Spleen (tissue), 7 donors: ENCODE measurements around the gene CHCHD3.

ENCODE experiments used
- CTCF ChIP-seq, 11 experiments: fragments of 200-600 bp in 7 of 11; fragments of 450-650 bp in 4 of 11; sonication (generic) in 4 of 11; IDR thresholded peaks in 8 of 11; conservative IDR thresholded peaks in 3 of 11; 1 replicate in 7 of 11; 2 replicates in 4 of 11; pipeline versions ENCODE4 v1.4.0 to v1.8.0; 2016 to 2021; ENCODE audit warnings: antibody characterized with exemption in 11 of 11, inconsistent platforms in 4 of 11, mild to moderate bottlenecking in 1 of 11
- POLR2A ChIP-seq, 3 donors: fragments of 450-650 bp; IDR thresholded peaks; one replicate each; pipeline ENCODE4 v1.5.1; 2017; ENCODE audit warnings: antibody characterized with exemption in 3 of 3, mild to moderate bottlenecking in 1 of 3
- donor health status: DM: no; HTN: no; CAD: no; lungs with moderate emphysema.
- donor health status: DM: no; HTN: no; CAD: no.
- donor health status: DM: no; HTN: no; CAD: no.

GRCh38 chr7:132935608-132936007, 146.3 kb downstream of the CHCHD3 start:
- TF ChIP-seq CTCF (IDR thresholded peaks at IDR 0.05 in 8 of 11, conservative IDR thresholded peaks at IDR 0.05 in 3 of 11) (no peak), POLR2A (IDR thresholded peaks at IDR 0.05) (no peak)
